ENCODE measurements around the gene KCNIP3.

Gene KCNIP3

GRCh38 chr2:95329401-95329800, 32.3 kb downstream of the KCNIP3 start (continued):
- TF ChIP-seq ZNF488 (tag by site-specific recombination; IDR thresholded peaks at IDR 0.05), result no peak
- no peak for TF ChIP-seq ZNF776 (tag by site-specific recombination; IDR thresholded peaks at IDR 0.05; ENCODE audit: borderline replicate concordance)
- TF ChIP-seq ZBTB48 (tag by site-specific recombination; IDR thresholded peaks at IDR 0.05), result no peak
- TF ChIP-seq ZNF146 (tag by site-specific recombination; IDR thresholded peaks at IDR 0.05), result no peak
- no peak for TF ChIP-seq ZNF837 (tag by site-specific recombination; IDR thresholded peaks at IDR 0.05)
- no peak for TF ChIP-seq ZNF362 (tag by site-specific recombination; IDR thresholded peaks at IDR 0.05)
- TF ChIP-seq ZNF596 (tag by site-specific recombination; IDR thresholded peaks at IDR 0.05), result no peak

- H3K27ac ChIP-seq (ENCODE audit: extremely low read depth, low read depth, low read length), result no peak overlapping the region; the same call in 1 of the 2 replicates
- peak; percentile 57; the same call in 1 of the 2 replicates for TF ChIP-seq CTCF (tag by site-specific recombination; IDR thresholded peaks at IDR 0.05)
- no peak for TF ChIP-seq ZFP69B (tag by site-specific recombination; IDR thresholded peaks at IDR 0.05)
- peak; percentile 58 for TF ChIP-seq ZNF341 (tag by site-specific recombination; IDR thresholded peaks at IDR 0.05; ENCODE audit: low read depth)
- TF ChIP-seq ZNF560 (tag by site-specific recombination; IDR thresholded peaks at IDR 0.05; ENCODE audit: borderline replicate concordance), result no peak
- TF ChIP-seq ZBTB17 (tag by site-specific recombination; IDR thresholded peaks at IDR 0.05), result no peak
- TF ChIP-seq GLIS1 (tag by site-specific recombination; IDR thresholded peaks at IDR 0.05), result peak; percentile 63
- TF ChIP-seq PRDM10 (tag by site-specific recombination; IDR thresholded peaks at IDR 0.05), result peak; percentile 36; the same call in 1 of the 2 replicates
- no peaks in the 10 kb centered on the region for H3K9me3 ChIP-seq (ENCODE audit: control insufficient read depth, insufficient read depth, low read depth, low read length)
- ChIA-PET CTCF (interaction anchor here (1.5 to 2.4 kb wide), 2 partner anchors 15 to 59 kb away, joined by 4 to 13 read pairs; no protein-coding TSS in a partner anchor), POLR2A (no interaction called here)
- H3K4me1 ChIP-seq (ENCODE audit: control insufficient read depth, insufficient read depth, low read length), result peaks cover 14% of the 10 kb centered on the region
- no peaks in the 10 kb centered on the region for H3K36me3 ChIP-seq (ENCODE audit: control insufficient read depth in 2 of 2, insufficient read depth in 1 of 2, low read length in 2 of 2)
- H3K4me3 ChIP-seq (ENCODE audit: low read depth, low read length), result no peak overlapping the region
Measured at GRCh38 chr2:95329891-95330793, 33.0 kb downstream of the KCNIP3 start.
